ENCODE measurements around the gene FTO.
"Not testable (repeated sequence)": the region's sequence is repeated elsewhere in the genome, so short reads cannot be mapped to it uniquely, and the experiment has no call there.

Gene FTO

GRCh38 chr16:53865494-53865863 is 161.5 kb downstream of the FTO start:
- peak; percentile 36 for DNase-seq (ENCODE audit: low spot score)

GRCh38 chr16:53866520-53866919 is 162.6 kb downstream of the FTO start:
- no peak for DNase-seq (ENCODE audit: low spot score)

- no peak for DNase-seq (ENCODE audit: low spot score)
These were observed 166.9 kb downstream of the FTO start for GRCh38 chr16:53870831-53871230.

- peak; percentile 82 for DNase-seq (ENCODE audit: low spot score)
These were observed 168.6 kb downstream of the FTO start for GRCh38 chr16:53872248-53873221.

GRCh38 chr16:53876811-53877210 is 172.9 kb downstream of the FTO start:
- DNase-seq (ENCODE audit: low spot score): no peak

- no peak for DNase-seq (ENCODE audit: low spot score)
These were observed 174.3 kb downstream of the FTO start for GRCh38 chr16:53878216-53878615.

GRCh38 chr16:53881371-53881770 is 177.4 kb downstream of the FTO start:
- peak; percentile 57 for DNase-seq (ENCODE audit: low spot score)

- no peak for DNase-seq (ENCODE audit: low spot score)
These were observed 178.4 kb downstream of the FTO start for GRCh38 chr16:53882310-53882709.

GRCh38 chr16:53884748-53885147 is 180.8 kb downstream of the FTO start:
- DNase-seq (ENCODE audit: low spot score): no peak

GRCh38 chr16:53886482-53887378 is 182.8 kb downstream of the FTO start:
- no peak for DNase-seq (ENCODE audit: low spot score)

- DNase-seq (ENCODE audit: low spot score): no peak
These were observed 184.3 kb downstream of the FTO start for GRCh38 chr16:53888222-53888621.

GRCh38 chr16:53890877-53891276 is 186.9 kb downstream of the FTO start:
- DNase-seq (ENCODE audit: low spot score): not testable (repeated sequence)

GRCh38 chr16:53891409-53892139 is 187.6 kb downstream of the FTO start:
- DNase-seq (ENCODE audit: low spot score): no peak

GRCh38 chr16:53892155-53892554 is 188.2 kb downstream of the FTO start:
- peak; percentile 67 for DNase-seq (ENCODE audit: low spot score)

- peak; percentile 58 for DNase-seq (ENCODE audit: low spot score)
These were observed 189.9 kb downstream of the FTO start for GRCh38 chr16:53893731-53894435.

- DNase-seq (ENCODE audit: low spot score): no peak
These were observed 190.7 kb downstream of the FTO start for GRCh38 chr16:53894686-53895085.

GRCh38 chr16:53895433-53895832 is 191.5 kb downstream of the FTO start:
- DNase-seq (ENCODE audit: low spot score): no peak

- no peak for DNase-seq (ENCODE audit: low spot score)
These were observed 191.9 kb downstream of the FTO start for GRCh38 chr16:53895851-53896250.

GRCh38 chr16:53896722-53897121 is 192.8 kb downstream of the FTO start:
- no peak for DNase-seq (ENCODE audit: low spot score)

- no peak for DNase-seq (ENCODE audit: low spot score)
These were observed 195.0 kb downstream of the FTO start for GRCh38 chr16:53898993-53899392.

- DNase-seq (ENCODE audit: low spot score): no peak
These were observed 195.5 kb downstream of the FTO start for GRCh38 chr16:53899431-53899830.

Measured in AG20443 (cell line).